Panc1 (cell line): Measurements from ENCODE around the gene IL17RB.

Source experiments
- POLR2AphosphoS5 ChIP-seq: IDR thresholded peaks from 2 replicates; pipeline ENCODE4 v1.6.1; 2012; ENCODE audit warnings: mild to moderate bottlenecking, low read depth, low read length, moderate library complexity
- SIN3A ChIP-seq: IDR thresholded peaks from 2 replicates; pipeline ENCODE4 v1.6.1; 2012; ENCODE audit warnings: low read depth, mild to moderate bottlenecking, low read length, moderate library complexity, borderline replicate concordance; ENCODE audit not compliant: insufficient read depth
- TF ChIP-seq, protein P1 (sequence below): fragments of 450-650 bp; IDR thresholded peaks from 2 replicates; pipeline ENCODE4 v1.5.1; 2017; ENCODE audit warnings: mild to moderate bottlenecking

- TF ChIP-seq, protein P1, sequence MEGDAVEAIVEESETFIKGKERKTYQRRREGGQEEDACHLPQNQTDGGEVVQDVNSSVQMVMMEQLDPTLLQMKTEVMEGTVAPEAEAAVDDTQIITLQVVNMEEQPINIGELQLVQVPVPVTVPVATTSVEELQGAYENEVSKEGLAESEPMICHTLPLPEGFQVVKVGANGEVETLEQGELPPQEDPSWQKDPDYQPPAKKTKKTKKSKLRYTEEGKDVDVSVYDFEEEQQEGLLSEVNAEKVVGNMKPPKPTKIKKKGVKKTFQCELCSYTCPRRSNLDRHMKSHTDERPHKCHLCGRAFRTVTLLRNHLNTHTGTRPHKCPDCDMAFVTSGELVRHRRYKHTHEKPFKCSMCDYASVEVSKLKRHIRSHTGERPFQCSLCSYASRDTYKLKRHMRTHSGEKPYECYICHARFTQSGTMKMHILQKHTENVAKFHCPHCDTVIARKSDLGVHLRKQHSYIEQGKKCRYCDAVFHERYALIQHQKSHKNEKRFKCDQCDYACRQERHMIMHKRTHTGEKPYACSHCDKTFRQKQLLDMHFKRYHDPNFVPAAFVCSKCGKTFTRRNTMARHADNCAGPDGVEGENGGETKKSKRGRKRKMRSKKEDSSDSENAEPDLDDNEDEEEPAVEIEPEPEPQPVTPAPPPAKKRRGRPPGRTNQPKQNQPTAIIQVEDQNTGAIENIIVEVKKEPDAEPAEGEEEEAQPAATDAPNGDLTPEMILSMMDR, result no peak
- no peak for TF ChIP-seq POLR2AphosphoS5
- no peak for TF ChIP-seq SIN3A
Measured at GRCh38 chr3:53798144-53798543, 48.2 kb upstream of the IL17RB start.
